Heart left ventricle (tissue), 16 donors: ENCODE results near the gene TADA3. TPM values are rescaled to one million over a fixed set of nuclear protein-coding genes. Genes with fewer than 3 reads are reported as not detected.
A peak's percentile ranks its signal among the peaks of the same experiment; 100 is the strongest.

ENCODE experiments used
- ATAC-seq, 4 donors: fragments of 200-7000 bp; cut with Tn5 transposase; one replicate each; pipeline ENCODE4 v1.9.1; 2020 to 2022; ENCODE audit warnings: moderate library complexity in 4 of 4, mild to moderate bottlenecking in 3 of 4, moderate number of reproducible peaks in 1 of 4
- DNase-seq, 5 donors: peaks; one replicate each; pipeline ENCODE4 v3.0.0-alpha.2; 2020
- H3K27ac ChIP-seq, 12 donors: fragments of 200-600 bp; sonication (generic) in 4 of 12; one replicate each; pipeline versions ENCODE4 v1.5.0 to v1.8.0; 2016 to 2022; ENCODE audit warnings: mild to moderate bottlenecking in 2 of 12
- H3K27me3 ChIP-seq, 9 donors: fragments of 200-600 bp; sonication (generic) in 2 of 9; one replicate each; pipeline versions ENCODE4 v1.5.1 to v1.8.0; 2016 to 2022; ENCODE audit warnings: mild to moderate bottlenecking in 3 of 9
- H3K36me3 ChIP-seq, 9 donors: fragments of 200-600 bp; sonication (generic) in 2 of 9; one replicate each; pipeline versions ENCODE4 v1.5.0 to v1.8.0; 2018 to 2022; ENCODE audit warnings: mild to moderate bottlenecking in 2 of 9
- H3K4me1 ChIP-seq, 12 donors: fragments of 200-600 bp; sonication (generic) in 4 of 12; one replicate each; pipeline versions ENCODE4 v1.5.0 to v1.8.0; 2016 to 2022; ENCODE audit warnings: mild to moderate bottlenecking in 3 of 12
- H3K4me3 ChIP-seq, 12 donors: fragments of 200-600 bp; sonication (generic) in 4 of 12; one replicate each; pipeline versions ENCODE4 v1.5.0 to v1.8.0; 2017 to 2022; ENCODE audit warnings: mild to moderate bottlenecking in 9 of 12, moderate library complexity in 4 of 12
- H3K9me3 ChIP-seq, 12 donors: fragments of 200-600 bp; sonication (generic) in 4 of 12; one replicate each; pipeline versions ENCODE4 v1.5.0 to v1.8.0; 2016 to 2022; ENCODE audit warnings: mild to moderate bottlenecking in 1 of 12
- CTCF ChIP-seq, 12 donors: fragments of 200-600 bp; sonication (generic) in 4 of 12; IDR thresholded peaks; one replicate each; pipeline versions ENCODE4 v1.5.0 to v1.8.0; 2018 to 2022; ENCODE audit warnings: antibody characterized with exemption in 12 of 12, mild to moderate bottlenecking in 5 of 12
- POLR2A ChIP-seq, 2 donors: fragments of 450-650 bp; IDR thresholded peaks; one replicate each; pipeline ENCODE4 v1.6.1; 2017; ENCODE audit warnings: antibody characterized with exemption in 2 of 2, mild to moderate bottlenecking in 2 of 2, moderate library complexity in 2 of 2
- WGBS, 4 donors: extraction: QIAGEN DNeasy Blood & Tissue Kit in 2 of 4; methylation state at CpG; one replicate each; pipeline versions ENCODE4 v1.1.5 to v1.1.7; 2013 to 2018; 5-methylcytosine and 5-hydroxymethylcytosine counted together
- intact Hi-C, 10 donors: fragments of 100-400 bp; cut with DNase I; formaldehyde crosslinking; loops; one replicate each; pipeline versions ENCODE4 v1.11.1 to v1.14.2; 2022
- polyA plus RNA-seq, 2 donors: library from polyadenylated mRNA; stranded (reverse); fragments of 200-250 nt; gene quantifications; one replicate each; pipeline ENCODE4 v1.2.3, GENCODE V29; 2013
- total RNA-seq, 9 donors: library from RNA; depleted of rRNA in 2 of 9; stranded (reverse); fragments of >200 nt in 2 of 9; fragmentation: NEBNext Ultra II Directional in 3 of 9; extraction: Animal tissue kit (Norgen Biotek cat#: 25700) in 3 of 9; gene quantifications; one replicate each; pipeline versions ENCODE4 v1.1.0 to v1.2.4, GENCODE V29; 2016 to 2023
- donor health status: ischemic (EF 13 %, LVEDD 7.1; RV severe dilation, severe dysfunction).
- donor health status: healthy with polysubstance abuse.
- donor health status: DM: no; HTN: yes; CAD: no.
- donor health status: DM: no; HTN: no; CAD: no.
- donor health status: ischemic (EF 25% LVEDD 6.9; RV normal size, moderate dysfunction).
- donor health status: ischemic (EF 25% LVEDD 5.7; RV mildly dilated, moderate dysfunction).
- donor health status: healthy.
- donor health status: DM: yes; HTN: yes; CAD: no.
- donor health status: ischemic (EF 35%, LVEDD 5.7; RV mildly dilated, moderate dysfunction).
- donor health status: nonischemic (EF 11% LVEDD 7.7; RV severe dilation, severe dysfunction).
- donor health status: DM: yes; HTN: yes; CAD: no.
- donor health status: PGD.
- donor health status: ischemic (EF 29% LVEDD 5.4; RV normal size, mild dysfunction).
- donor health status: nonischemic (EF 23%, LVEDD 6.1; RV moderate dilation, normal function).

The TADA3 gene
- total and polyA plus RNA-seq, 11 donors: 32.8 to 61.5 (median 45.9) TPM

- DNase-seq (no peak), ATAC-seq (no peak)
- TF ChIP-seq POLR2A (IDR thresholded peaks at IDR 0.05): no peak
- no peak for TF ChIP-seq CTCF (IDR thresholded peaks at IDR 0.05)
- no peaks in the 10 kb centered on the region for H3K9me3 ChIP-seq
- no peaks in the 10 kb centered on the region for H3K27me3 ChIP-seq
- peaks cover 4 to 30% (median 18%) of the 10 kb centered on the region in 12 donors for H3K4me1 ChIP-seq
- H3K36me3 ChIP-seq: peaks cover 0 to 67% (median 62%) of the 10 kb centered on the region in 9 donors
- intact Hi-C loops: loop anchor here in 5 of 10 donors (1.0 to 10.0 kb wide), 5 partner anchors 18 to 244 kb away; partner anchors contain the start of genes BRPF1 (in 4 of the 5) and TADA3 (in 1 of the 5)
- H3K4me3 ChIP-seq: peak overlapping the region; percentile 33 to 81 (median 65)
- 1 to 5% (median 3%) methylated on average over 19 of the region's 19 CpGs for WGBS, 4 donors
- H3K27ac ChIP-seq: peak overlapping the region; percentile 71 to 97 (median 90)
Measured at GRCh38 chr3:9749296-9749644, 43.0 kb downstream of the TADA3 start.

GRCh38 chr3:9748031-9748430 lies 44.2 kb downstream of the TADA3 start:
- Histone ChIP-seq H3K4me3 (no peak overlapping the region), H3K4me1 (peaks cover 4 to 26% (median 18%) of the 10 kb centered on the region in 12 donors), H3K9me3 (no peaks in the 10 kb centered on the region), H3K36me3 (peaks cover 0 to 77% (median 70%) of the 10 kb centered on the region in 9 donors), H3K27ac (no peak overlapping the region), H3K27me3 (no peaks in the 10 kb centered on the region)
- TF ChIP-seq CTCF (IDR thresholded peaks at IDR 0.05) (no peak), POLR2A (IDR thresholded peaks at IDR 0.05) (no peak)
- 92 to 97% (median 95%) methylated on average over 2 of the region's 2 CpGs for WGBS, 4 donors
- ATAC-seq (no peak), DNase-seq (no peak)
- intact Hi-C loops: loop anchor here in 2 of 10 donors (5.0 to 10.0 kb wide), 2 partner anchors 91 to 243 kb away; no protein-coding TSS in a partner anchor

GRCh38 chr3:9747267-9747666 lies 45.0 kb downstream of the TADA3 start:
- ATAC-seq: no peak
- Histone ChIP-seq H3K36me3 (peaks cover 0 to 78% (median 70%) of the 10 kb centered on the region in 9 donors), H3K9me3 (no peaks in the 10 kb centered on the region), H3K4me3 (no peak overlapping the region), H3K27ac (no peak overlapping the region), H3K27me3 (no peaks in the 10 kb centered on the region), H3K4me1 (peaks cover 4 to 26% (median 18%) of the 10 kb centered on the region in 12 donors)
- WGBS, 4 donors: 93 to 94% (median 93%) methylated on average over 4 to 8 of the region's 8 CpGs
- TF ChIP-seq POLR2A (IDR thresholded peaks at IDR 0.05) (no peak), CTCF (IDR thresholded peaks at IDR 0.05) (no peak)
- DNase-seq: no peak
- intact Hi-C loops: loop anchor here in 2 of 10 donors (5.0 to 10.0 kb wide), 2 partner anchors 90 to 242 kb away; no protein-coding TSS in a partner anchor

GRCh38 chr3:9746330-9746729 lies 45.9 kb downstream of the TADA3 start:
- WGBS, 4 donors: 64 to 77% (median 72%) methylated on average over 5 of the region's 5 CpGs
- no peak for TF ChIP-seq POLR2A (IDR thresholded peaks at IDR 0.05)
- no peak for TF ChIP-seq CTCF (IDR thresholded peaks at IDR 0.05)
- no peaks in the 10 kb centered on the region for H3K27me3 ChIP-seq
- DNase-seq (no peak), ATAC-seq (no peak)
- intact Hi-C loops: loop anchor here in 2 of 10 donors (5.0 to 10.0 kb wide), 2 partner anchors 89 to 242 kb away; no protein-coding TSS in a partner anchor
- H3K27ac ChIP-seq: no peak overlapping the region
- no peaks in the 10 kb centered on the region for H3K9me3 ChIP-seq
- H3K4me3 ChIP-seq: no peak overlapping the region
- peaks cover 0 to 79% (median 71%) of the 10 kb centered on the region in 9 donors for H3K36me3 ChIP-seq
- peaks cover 4 to 21% (median 16%) of the 10 kb centered on the region in 12 donors for H3K4me1 ChIP-seq
